GM23248 (cell line): ENCODE measurements around the gene SULT1C2.

Source experiments
- EZH2 ChIP-seq: fragments of 200-600 bp; sonication (generic); IDR thresholded peaks from 2 replicates; pipeline ENCODE4 v1.6.1; 2018; ENCODE audit warnings: antibody characterized with exemption, mild to moderate bottlenecking; ENCODE audit not compliant: insufficient read depth, poor library complexity, severe bottlenecking
- EZH2phosphoT487 ChIP-seq: fragments of 200-600 bp; sonication (generic); IDR thresholded peaks from 2 replicates; pipeline ENCODE4 v1.6.1; 2018; ENCODE audit warnings: antibody characterized with exemption, moderate library complexity, mild to moderate bottlenecking, low read depth; ENCODE audit not compliant: insufficient read depth

GRCh38 chr2:108329771-108330170 is 41.1 kb downstream of the SULT1C2 start:
- TF ChIP-seq EZH2 (no peak), EZH2phosphoT487 (no peak)
